Cardiac septum (tissue), 1 donor: Measurements from ENCODE around the gene GPR143. TPM values are rescaled to one million over a fixed set of nuclear protein-coding genes. Genes with fewer than 3 reads are reported as not detected.
"Not testable (repeated sequence)": the region's sequence is repeated elsewhere in the genome, so short reads cannot be mapped to it uniquely, and the experiment has no call there.

ENCODE experiments used
- DNase-seq: peaks from one replicate; pipeline ENCODE4 v3.0.0-alpha.2; 2020; ENCODE audit warnings: low spot score
- intact Hi-C: fragments of 100-400 bp; cut with DNase I; formaldehyde crosslinking; loops from one replicate; pipeline ENCODE4 v1.14.0; 2022
- total RNA-seq: library from RNA; stranded (reverse); fragmentation: NEBNext Ultra II Directional; extraction: Animal tissue kit (Norgen Biotek cat#: 25700); gene quantifications from one replicate; pipeline ENCODE4 v1.2.1, GENCODE V29; 2021
- donor health status: DM: no; HTN: no; CAD: no.

The GPR143 gene
- total RNA-seq, 1 donor from 2014 or later, result not detected

DNA sequence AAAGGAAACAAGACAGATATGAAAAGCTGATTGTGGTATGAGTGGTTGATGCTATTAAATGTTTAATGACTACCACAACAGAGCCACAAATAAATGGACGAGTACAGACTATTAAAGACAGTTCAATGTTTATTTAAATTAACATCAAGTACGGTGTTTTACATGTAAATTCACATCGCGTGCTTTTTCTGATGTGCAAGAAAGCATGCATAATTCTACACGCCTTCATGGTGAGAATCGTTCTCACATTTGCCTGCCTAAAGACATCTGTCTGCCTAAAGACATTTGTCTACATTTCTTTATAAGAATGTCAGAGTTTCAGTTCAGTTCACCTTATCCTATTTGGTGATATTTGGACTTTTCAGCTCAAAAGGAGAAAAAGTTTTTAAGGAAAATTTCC lies 7.3 kb upstream of the GPR143 start:
- DNase-seq, result no peak
- intact Hi-C loops, result no loop called here

DNA sequence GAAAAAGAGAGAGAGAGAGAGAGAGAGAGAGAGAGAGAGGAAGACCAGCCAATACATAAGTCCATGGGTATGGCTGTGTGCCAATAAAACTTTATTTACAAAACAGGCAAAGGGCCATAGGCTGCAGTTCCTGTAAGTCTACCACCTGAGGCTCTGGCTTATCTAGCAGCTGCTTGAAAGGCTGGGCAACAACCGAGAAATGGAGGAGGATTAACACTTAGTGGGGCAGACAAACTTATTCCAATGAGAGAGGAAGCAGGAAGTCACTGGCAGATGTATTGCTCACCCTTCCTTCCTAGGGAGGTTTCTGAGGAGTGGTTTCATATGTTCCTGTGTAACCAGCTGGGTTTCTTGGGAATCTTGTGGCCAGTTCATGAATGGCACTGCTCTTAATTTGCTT lies 4.7 kb upstream of the GPR143 start:
- intact Hi-C loops, result no loop called here
- DNase-seq, result no peak

DNA sequence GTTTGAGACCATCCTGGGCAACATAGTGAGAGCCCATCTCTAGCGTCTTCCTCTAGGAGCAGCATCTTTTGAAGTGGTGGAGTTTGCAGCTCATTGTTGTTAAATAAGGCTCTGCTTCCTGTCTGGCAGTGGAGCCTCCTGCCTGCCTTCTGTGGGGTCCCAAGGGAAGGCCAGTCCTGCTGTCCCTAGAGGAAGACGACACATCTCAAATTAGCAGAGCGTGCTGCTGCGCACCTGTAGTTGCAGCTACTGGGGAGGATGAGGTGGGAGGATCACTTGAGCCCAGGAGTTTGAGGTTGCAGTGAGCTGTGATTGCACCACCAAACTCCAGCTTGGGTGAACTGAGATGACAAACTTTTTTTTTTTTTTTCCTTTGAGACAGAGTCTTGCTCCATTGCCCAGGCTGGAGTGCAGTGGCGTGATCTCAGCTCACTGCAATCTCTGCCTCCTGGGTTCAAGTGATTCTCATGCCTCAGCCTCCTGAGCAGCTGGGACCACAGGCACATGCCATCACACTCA lies 2.7 kb upstream of the GPR143 start:
- intact Hi-C loops, DNase-seq: not testable (repeated sequence)

DNA sequence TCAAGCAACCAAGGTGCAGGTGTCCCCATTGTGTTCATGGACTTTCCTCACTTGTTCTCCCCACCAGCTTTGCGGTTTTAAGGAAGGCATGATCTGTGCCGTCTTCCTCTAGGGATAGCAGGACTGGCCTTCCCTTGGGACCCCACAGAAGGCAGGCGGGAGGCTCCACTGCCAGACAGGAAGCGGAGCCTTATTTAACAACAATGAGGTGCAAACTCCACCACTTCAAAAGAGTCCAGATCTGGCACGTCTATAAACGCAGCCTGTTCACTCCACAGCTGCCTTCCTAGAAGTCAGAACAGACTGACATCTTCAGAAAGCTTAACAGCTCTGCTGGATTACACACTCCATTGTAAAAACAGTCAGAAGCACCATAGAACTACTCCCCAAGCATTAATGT lies 1.7 kb upstream of the GPR143 start:
- intact Hi-C loops, result no loop called here
- DNase-seq, result no peak

DNA sequence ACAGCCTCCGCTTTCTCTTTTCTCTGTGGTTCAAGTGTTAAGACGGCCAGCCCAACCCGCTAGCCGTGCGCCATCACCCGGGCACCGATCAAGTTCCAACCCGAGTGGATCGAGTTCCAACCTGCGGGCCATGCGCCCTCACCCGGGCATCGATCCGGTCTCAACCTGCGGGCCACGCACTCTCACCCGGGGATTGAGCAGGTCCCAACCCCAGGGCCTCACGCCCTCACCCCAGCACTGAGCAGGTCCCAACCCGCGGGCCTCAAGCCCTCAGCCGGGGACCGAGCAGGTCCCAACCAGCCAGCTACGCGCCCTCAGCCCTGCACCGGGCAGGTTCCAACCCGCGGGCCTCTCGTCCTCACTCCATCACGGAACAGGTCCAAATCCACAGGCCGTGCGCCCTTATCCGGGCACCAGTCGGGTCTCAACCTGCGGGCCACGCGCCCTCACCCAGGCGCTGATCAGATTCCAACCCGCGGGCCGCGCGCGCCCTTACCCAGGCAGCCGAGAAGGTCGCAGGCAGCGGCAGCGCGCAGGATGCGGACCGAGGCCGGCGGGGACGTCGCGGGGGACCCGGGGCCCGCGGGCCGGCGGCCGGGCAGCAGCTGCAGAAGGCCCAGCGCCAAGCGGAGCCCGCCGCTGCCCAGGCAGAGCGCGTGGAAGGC lies 443 bp downstream of the GPR143 start:
- no peak for DNase-seq
- intact Hi-C loops, result no loop called here

DNA sequence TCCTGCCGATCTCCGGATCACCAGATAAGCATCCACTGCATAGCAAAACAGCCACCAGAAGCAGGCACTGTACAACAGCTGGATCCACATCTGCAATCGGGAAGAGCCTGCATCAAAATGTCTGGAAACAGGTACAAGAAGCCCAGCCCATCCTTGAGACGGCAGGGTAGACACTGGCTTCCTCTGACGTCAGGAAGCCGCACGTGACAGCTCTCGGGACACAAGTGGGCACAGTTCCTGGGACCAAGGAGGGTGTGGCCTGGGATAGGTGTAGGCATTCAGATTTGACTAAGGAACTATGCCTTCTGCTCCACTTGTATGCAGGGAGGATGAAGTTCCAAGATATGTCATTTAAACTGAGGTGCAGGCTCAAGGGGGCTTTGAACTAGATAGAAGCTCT lies 6.3 kb downstream of the GPR143 start:
- DNase-seq, result no peak
- intact Hi-C loops, result no loop called here

DNA sequence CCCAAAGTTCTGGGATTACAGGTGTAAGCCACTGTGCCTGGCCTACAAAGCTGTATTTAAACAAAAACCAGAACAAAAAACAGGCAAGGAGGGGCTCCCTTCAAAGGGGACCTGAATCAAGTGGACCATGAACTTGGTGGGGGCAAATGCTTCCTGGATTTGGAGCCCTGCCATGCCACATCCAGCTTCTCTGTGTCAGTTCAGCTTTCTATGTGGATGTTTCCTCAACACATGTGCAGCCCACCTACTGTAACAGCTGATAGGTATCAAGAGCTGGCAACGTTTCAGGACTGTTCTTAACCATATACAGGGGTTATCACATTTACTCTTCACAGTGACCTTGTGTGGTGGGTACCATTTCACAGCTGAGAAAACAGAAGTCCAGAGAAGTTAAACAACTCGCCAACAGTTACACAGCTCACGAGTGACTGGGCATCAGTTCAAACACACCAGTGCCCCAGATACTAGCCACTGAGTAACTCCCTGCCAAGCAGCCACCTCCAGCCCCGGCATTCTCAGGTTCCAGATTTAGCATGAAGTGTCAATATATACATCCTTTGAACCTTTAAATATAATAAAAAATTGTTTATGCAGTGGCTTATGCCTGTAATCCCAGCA lies 7.5 kb downstream of the GPR143 start:
- intact Hi-C loops, result no loop called here
- DNase-seq, result no peak

DNA sequence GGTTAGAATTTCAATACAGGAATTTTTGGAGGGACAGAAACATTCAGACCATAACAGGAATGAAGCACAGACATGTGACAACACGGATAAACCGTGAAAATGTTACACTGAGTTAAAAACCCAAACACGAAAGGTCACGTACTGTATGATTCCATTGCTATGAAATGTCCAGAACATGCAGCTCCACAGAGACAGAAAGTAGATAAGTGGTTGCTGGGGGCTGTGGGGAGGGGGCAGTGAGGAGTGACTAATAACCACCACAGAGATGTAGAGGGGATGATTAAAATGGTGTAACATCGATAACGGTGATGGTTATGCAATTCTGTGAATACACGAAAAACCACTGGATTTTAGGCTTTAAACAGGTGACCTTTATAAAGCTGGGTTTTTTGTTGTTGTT lies 8.3 kb downstream of the GPR143 start:
- no peak for DNase-seq
- intact Hi-C loops, result no loop called here

DNA sequence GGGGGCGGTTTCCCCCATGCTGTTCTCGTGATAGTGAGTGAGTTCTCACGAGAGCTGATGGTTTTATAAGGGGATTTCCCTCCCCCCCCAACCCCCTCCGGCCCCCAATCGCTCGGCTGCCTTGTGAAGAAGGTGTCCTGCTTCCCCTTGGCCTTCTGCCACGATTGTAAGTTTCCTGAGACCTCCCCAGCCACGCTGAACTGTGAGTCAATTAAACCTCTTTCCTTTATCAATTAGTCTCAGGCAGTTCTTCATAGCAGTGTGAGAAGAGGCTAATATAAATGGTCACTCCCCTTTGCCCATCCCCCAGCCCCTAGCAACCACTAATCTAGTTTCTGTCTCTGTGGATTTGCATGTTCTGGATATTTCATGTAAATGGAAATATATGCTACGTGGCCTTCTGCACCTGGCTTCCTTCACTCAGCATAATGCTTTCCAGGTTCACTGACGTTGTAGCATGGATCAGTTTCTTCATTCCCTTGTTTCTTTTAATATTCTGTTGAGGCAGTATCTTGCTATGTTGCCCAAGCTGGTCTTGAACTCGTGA lies 16.4 kb downstream of the GPR143 start:
- intact Hi-C loops, result no loop called here

DNA sequence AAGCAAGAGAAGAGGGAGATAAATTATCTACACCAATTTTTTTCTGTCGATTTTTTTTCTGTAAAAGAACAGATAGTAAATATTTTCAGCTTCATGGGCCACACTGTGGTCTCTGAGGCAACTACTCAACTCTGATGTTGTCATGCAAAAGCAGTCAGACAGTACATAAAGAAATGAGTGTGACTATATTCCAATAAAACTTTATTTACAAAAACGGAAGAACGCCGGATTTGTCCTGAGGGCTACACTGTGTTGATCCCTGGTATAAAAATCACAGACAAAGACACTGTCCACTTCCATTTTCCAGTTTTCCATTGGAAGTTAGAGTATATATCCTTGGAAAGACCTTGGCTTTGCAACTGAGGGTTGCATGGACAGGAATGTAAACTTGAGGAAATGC lies 18.0 kb downstream of the GPR143 start:
- intact Hi-C loops, result no loop called here
- DNase-seq, result no peak

More for the DNA sequence above, 16.4 kb downstream of the GPR143 start:
- DNase-seq, result no peak

DNA sequence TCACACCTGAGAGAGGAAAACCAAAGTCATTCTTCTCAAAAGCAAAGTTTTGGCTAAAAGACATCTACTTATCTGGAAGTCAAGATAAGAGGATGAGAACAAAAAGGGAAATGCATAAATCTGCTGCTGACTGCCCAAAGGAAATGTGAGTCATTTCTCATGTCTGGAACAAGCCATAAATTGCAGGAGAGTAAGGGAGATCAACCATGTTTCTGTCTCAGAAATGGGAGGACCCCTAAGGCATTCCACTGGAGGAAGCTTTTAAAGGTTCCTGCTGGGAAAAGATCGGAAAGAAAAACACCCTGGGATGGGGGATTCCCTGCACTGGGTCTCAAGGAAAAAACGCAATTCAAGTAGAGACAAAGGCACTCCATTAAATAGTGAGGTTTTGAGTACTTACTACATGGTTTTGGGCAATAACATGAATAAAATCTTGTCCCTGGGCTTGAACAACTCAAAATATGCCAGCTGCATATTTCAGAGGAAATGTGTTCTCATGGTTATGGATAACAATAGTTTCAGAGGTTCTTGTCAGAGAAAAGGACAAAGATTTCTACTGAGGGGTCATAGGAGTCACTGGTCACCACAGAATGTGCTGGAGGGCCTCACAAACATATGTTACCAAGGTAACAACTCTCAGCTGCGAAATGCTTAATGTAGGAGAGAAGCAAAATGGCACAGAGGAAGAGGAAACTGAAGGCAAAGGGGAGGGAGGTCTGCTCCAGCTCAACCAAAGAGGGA lies 19.3 kb downstream of the GPR143 start:
- intact Hi-C loops, result no loop called here
- DNase-seq, result no peak

DNA sequence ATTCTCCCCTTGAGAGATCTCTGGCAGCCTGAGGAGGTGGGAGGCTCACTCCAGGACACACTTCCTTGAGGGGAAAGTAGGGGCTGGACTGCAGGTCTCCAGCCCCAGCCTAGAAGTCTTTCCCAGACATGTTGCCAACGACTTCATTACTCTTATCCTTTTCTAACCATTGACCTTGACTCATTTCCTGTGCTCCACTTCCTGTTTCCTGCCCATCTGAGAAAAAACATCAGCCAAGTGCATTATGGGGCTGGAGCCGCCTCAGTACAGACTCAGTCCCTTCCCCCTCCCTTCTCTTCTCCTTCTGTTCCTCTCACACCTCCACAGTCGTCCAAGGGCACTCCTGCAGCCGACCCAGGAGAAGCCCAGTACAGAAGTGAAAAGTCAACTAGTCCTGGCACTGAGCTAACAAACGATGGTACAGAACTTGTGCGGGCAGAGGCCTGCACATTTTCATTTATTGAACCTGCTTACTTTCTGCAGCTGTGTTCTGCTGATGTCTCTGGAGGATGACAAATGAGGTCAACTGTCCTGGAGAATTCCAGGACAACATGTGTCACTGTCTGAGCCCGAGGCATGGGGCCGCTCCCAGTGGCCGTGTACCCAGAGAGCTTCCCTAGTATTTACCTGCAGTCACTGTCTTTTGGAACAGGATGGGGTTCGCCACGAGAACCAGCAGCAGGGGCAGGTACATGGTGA lies 20.1 kb downstream of the GPR143 start:
- DNase-seq, result no peak
- intact Hi-C loops, result no loop called here

DNA sequence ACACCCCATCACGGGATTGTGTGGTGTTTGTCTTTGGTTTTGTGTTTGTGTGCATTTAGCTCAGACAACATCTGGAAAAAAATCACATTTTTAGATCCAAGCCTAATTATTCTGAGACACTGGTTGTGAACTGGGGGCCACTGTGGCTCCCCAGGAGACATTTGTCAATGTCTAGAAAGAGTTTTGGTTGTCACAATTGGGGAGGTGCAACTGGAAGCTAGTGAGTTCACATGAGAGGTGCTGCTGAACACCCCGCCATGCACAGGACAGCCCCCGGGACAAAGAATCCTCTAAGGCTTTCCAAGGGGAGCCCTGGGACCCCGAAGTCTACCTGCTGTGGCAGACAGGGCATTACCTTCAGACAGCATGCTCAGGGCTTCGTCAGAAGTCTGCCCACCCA lies 26.5 kb downstream of the GPR143 start:
- intact Hi-C loops, result no loop called here
- DNase-seq, result no peak

DNA sequence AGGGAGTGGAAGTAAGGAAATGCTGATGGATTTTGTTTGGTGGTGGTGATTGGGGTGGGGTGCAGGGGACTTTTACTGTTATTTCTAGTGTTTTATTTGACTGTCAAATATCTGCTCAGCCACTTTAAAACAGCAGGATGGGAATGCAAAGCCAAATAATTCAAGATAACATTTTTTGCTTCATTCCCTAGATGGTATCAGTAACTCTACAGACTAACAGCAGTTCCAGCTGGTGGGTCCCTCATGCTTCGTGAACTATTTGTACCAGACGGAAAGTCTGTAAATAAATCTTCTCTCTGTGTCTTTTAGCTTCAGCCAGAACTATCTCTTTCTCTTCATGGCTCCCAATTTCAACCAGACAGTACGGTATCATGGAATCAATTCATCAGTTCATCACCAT lies 27.5 kb downstream of the GPR143 start:
- DNase-seq, result no peak
- intact Hi-C loops, result no loop called here

DNA sequence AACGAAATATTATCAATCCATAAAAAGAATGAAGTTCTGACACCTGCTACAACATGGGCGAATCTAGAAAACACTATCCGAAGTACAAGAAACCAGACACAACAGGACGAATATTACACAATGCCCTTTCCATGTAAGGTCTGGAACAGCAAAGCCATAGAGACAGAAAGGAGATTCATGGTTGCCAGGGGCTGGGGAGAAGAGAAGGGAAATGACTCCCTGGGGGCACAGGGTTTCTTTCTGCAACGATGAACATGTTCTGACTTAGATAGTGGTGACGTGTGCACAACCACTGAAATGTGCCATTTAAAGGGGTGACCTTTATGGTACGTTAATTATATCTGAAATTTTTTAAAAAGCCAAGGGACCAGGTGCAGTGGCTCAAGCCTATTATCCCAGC lies 28.3 kb downstream of the GPR143 start:
- intact Hi-C loops, result no loop called here
- no peak for DNase-seq

DNA sequence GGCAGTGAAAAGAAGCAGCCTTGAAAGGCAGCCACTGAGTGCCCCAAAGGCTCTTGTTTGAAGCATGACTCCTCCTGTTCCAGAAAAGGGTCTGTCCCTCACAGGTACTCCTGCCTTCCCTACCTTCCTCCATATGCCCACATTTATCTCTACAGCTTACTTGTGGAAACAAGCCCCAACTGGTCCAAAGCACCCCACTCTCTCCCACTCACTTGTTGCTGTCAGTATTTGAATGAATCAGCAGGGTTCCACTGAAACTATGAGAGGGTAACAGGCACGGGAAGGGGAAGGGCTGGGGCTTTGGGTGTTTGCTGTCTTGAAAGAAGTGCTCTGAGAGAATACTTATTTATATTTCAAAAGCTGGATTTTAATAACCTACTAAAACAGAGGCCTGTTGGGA lies 34.9 kb downstream of the GPR143 start:
- DNase-seq, result no peak
- intact Hi-C loops, result no loop called here

DNA sequence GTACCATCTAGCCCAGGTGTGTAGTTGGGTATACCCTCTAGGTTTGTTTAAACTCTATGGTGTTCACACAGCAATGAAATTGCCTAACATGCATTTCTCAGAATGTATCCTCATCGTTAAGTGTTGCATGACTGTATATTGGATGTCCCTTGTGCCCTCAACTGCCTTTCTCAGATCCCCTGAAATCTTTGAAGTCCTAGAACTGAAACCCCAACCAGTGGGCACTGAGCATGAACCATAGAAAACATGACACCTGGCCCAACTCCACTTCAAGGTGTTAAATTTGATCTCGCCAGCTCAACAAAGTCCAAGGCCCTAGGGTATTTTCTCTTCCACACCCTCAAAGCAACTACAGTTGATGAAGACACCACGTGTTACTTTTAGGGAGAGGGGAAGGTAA lies 35.6 kb downstream of the GPR143 start:
- intact Hi-C loops, result no loop called here
- no peak for DNase-seq

DNA sequence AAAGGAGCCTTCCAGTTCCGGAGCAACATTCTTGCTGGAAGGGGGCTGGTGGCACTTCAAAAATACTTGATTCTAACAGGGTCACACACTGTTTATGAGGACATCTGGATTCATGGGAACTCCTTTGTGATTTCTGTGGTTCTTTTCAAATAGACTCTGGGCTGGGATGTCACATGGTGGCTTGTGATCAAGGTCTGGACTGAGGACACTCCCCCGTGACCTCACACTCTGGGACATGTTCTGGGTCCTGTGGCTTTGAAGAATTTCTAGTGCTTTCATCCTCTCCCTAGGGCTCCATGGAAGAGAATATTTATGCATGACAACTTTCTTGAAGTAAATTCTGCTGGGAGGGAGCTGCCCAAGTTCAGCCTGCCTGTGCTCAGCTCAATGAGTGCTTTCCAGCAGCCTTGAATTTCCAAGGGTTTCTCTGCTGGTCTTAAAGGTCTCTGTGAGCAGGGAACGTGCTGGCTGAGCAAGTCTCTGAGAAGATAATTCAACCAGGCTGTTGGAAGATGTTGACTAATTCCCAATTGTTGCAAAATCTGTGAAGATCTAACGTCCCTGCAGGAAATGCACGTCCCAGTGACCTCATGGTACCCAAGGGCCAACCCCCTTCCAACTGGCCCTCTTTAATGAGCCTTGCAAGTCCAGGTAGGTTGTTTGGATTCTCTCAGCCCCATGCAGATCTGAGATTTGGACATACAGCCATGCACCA lies 36.3 kb downstream of the GPR143 start:
- intact Hi-C loops, result no loop called here
- DNase-seq, result no peak

DNA sequence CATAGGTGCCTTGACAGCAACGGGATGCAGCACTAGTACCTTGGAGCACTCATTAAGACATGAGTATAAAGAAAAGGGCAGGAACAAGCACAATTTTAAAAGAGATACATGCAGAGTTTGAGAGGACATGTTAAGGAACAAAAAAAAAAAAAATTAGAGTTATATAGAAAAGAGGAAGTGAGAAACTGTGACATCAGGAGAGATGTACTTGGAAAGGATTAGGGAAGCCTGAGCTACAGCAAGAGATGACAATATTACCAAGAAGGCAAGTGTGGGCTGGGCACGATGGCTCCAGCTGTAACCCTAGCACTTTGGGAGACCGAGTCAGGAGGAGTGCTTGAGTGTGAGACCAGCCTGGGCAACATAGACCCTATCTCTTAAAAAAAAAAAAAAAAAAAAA lies 37.4 kb downstream of the GPR143 start:
- DNase-seq, result no peak
- intact Hi-C loops, result no loop called here
